ENCODE data around the gene SCAMP2. TPM values are rescaled to one million over a fixed set of nuclear protein-coding genes. Genes with fewer than 3 reads are reported as not detected.
A peak's percentile ranks its signal among the peaks of the same experiment; 100 is the strongest.

SCAMP2 gene
- total RNA-seq, 1 donor from 2014 or later, result 93.4 TPM

- no peak for TF ChIP-seq CTCF (IDR thresholded peaks at IDR 0.05; ENCODE audit: insufficient read depth, low read length, poor library complexity, severe bottlenecking)
- no peak for DNase-seq (ENCODE audit: low read depth)
- H3K4me3 ChIP-seq (ENCODE audit: low read depth, low read length), result no peak overlapping the region
These were observed 35.6 kb downstream of the SCAMP2 start for GRCh38 chr15:74837482-74838136.

GRCh38 chr15:74836846-74837245 lies 36.3 kb downstream of the SCAMP2 start:
- H3K4me3 ChIP-seq (ENCODE audit: low read depth, low read length), result no peak overlapping the region
- DNase-seq (ENCODE audit: low read depth), result no peak
- H3K36me3 ChIP-seq (ENCODE audit: control insufficient read depth, insufficient read depth, low read length), result no peaks in the 10 kb centered on the region
- TF ChIP-seq CTCF (IDR thresholded peaks at IDR 0.05; ENCODE audit: insufficient read depth, low read length, poor library complexity, severe bottlenecking), result no peak
- H3K27me3 ChIP-seq (ENCODE audit: control insufficient read depth, insufficient read depth, low read length), result no peaks in the 10 kb centered on the region

More at GRCh38 chr15:74837482-74838136, 35.6 kb downstream of the SCAMP2 start:
- H3K36me3 ChIP-seq (ENCODE audit: control insufficient read depth, insufficient read depth, low read length), result no peaks in the 10 kb centered on the region
- H3K27me3 ChIP-seq (ENCODE audit: control insufficient read depth, insufficient read depth, low read length), result no peaks in the 10 kb centered on the region

- no peak for DNase-seq (ENCODE audit: low read depth)
- peak; percentile 90 for TF ChIP-seq CTCF (IDR thresholded peaks at IDR 0.05; ENCODE audit: insufficient read depth, low read length, poor library complexity, severe bottlenecking)
- Histone ChIP-seq H3K36me3 (ENCODE audit: control insufficient read depth, insufficient read depth, low read length) (no peaks in the 10 kb centered on the region), H3K27me3 (ENCODE audit: control insufficient read depth, insufficient read depth, low read length) (no peaks in the 10 kb centered on the region), H3K4me3 (ENCODE audit: low read depth, low read length) (no peak overlapping the region)
These were observed 37.8 kb downstream of the SCAMP2 start for GRCh38 chr15:74835312-74835823.

- no peak overlapping the region for H3K4me3 ChIP-seq (ENCODE audit: low read depth, low read length)
- DNase-seq (ENCODE audit: low read depth), result no peak
These were observed 39.6 kb downstream of the SCAMP2 start for GRCh38 chr15:74833376-74834107.

DNA sequence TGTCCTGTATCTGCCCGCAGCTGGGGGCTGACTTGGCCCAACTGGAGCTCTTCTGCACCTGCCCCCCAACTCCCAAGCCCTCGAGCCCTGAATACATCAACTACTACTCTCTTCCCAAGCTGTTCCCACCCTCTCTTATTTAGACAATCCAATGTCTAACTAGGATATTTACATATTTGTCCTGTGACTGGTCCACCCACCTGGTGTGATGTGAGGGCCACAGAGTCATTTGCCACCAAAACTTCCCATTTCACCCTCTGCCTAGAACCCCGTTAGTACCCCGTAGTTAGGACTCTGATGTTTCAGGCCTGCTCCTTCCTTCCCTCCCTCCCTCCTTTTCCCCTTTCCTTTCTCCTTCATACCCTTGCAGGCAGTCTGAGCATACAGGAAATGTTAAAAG lies 40.3 kb downstream of the SCAMP2 start:
- H3K4me3 ChIP-seq (ENCODE audit: low read depth, low read length), result no peak overlapping the region
- no peak for TF ChIP-seq CTCF (IDR thresholded peaks at IDR 0.05; ENCODE audit: insufficient read depth, low read length, poor library complexity, severe bottlenecking)
- H3K27me3 ChIP-seq (ENCODE audit: control insufficient read depth, insufficient read depth, low read length), result peaks cover 10% of the 10 kb centered on the region
- DNase-seq (ENCODE audit: low read depth), result no peak
- H3K36me3 ChIP-seq (ENCODE audit: control insufficient read depth, insufficient read depth, low read length), result no peaks in the 10 kb centered on the region

More at GRCh38 chr15:74833376-74834107, 39.6 kb downstream of the SCAMP2 start:
- no peak for TF ChIP-seq CTCF (IDR thresholded peaks at IDR 0.05; ENCODE audit: insufficient read depth, low read length, poor library complexity, severe bottlenecking)
- Histone ChIP-seq H3K27me3 (ENCODE audit: control insufficient read depth, insufficient read depth, low read length) (peaks cover 3% of the 10 kb centered on the region), H3K36me3 (ENCODE audit: control insufficient read depth, insufficient read depth, low read length) (no peaks in the 10 kb centered on the region)

Measured in kidney epithelial cell (primary cell).